Urinary bladder (tissue), 4 donors: ENCODE results near the gene SYTL4. TPM values are rescaled to one million over a fixed set of nuclear protein-coding genes. Genes with fewer than 3 reads are reported as not detected.

ENCODE experiments used
- DNase-seq: peaks from one replicate; pipeline ENCODE4 v3.0.0-alpha.2; 2015; ENCODE audit errors: extremely low spot score
- H3K27ac ChIP-seq: one replicate; pipeline ENCODE4 v1.5.1; 2013; ENCODE audit warnings: low read depth, mild to moderate bottlenecking, moderate library complexity
- H3K36me3 ChIP-seq: one replicate; pipeline ENCODE4 v1.6.1; 2013; ENCODE audit warnings: mild to moderate bottlenecking, moderate library complexity; ENCODE audit not compliant: insufficient read depth
- H3K4me1 ChIP-seq: one replicate; pipeline ENCODE4 v1.6.1; 2013; ENCODE audit warnings: mild to moderate bottlenecking, moderate library complexity; ENCODE audit not compliant: insufficient read depth
- H3K4me3 ChIP-seq: one replicate; pipeline ENCODE4 v1.5.1; 2013; ENCODE audit warnings: low read depth, low read length
- WGBS: extraction: QIAGEN DNeasy Blood & Tissue Kit; methylation state at CpG from one replicate; pipeline ENCODE4 v1.1.7; 2013; 5-methylcytosine and 5-hydroxymethylcytosine counted together
- polyA plus RNA-seq: library from polyadenylated mRNA; stranded (reverse); fragments of 200-250 nt; gene quantifications from one replicate; pipeline ENCODE4 v1.2.3, GENCODE V29; 2013
- total RNA-seq: library from RNA; depleted of rRNA; stranded (reverse); fragments of >200 nt; gene quantifications from one replicate; pipeline ENCODE4 v1.2.3, GENCODE V29; 2014
- donor health status: healthy with polysubstance abuse.
- donor health status: healthy.

SYTL4 gene
- total and polyA plus RNA-seq, 2 donors: 12.5 to 18.5 TPM

- no peak overlapping the region for H3K27ac ChIP-seq
- no peaks in the 10 kb centered on the region for H3K4me1 ChIP-seq
- H3K4me3 ChIP-seq: no peak overlapping the region
- DNase-seq: no peak
- 87% methylated on average over 3 of the region's 3 CpGs for WGBS
- no peaks in the 10 kb centered on the region for H3K36me3 ChIP-seq
These were observed 50.3 kb downstream of the SYTL4 start for GRCh38 chrX:100681599-100681998.

- DNase-seq: no peak
- Histone ChIP-seq H3K27ac (no peak overlapping the region), H3K4me3 (no peak overlapping the region), H3K4me1 (no peaks in the 10 kb centered on the region), H3K36me3 (no peaks in the 10 kb centered on the region)
- WGBS: 43% methylated on average over 2 of the region's 2 CpGs
These were observed 51.2 kb downstream of the SYTL4 start for GRCh38 chrX:100680756-100681155.

DNA sequence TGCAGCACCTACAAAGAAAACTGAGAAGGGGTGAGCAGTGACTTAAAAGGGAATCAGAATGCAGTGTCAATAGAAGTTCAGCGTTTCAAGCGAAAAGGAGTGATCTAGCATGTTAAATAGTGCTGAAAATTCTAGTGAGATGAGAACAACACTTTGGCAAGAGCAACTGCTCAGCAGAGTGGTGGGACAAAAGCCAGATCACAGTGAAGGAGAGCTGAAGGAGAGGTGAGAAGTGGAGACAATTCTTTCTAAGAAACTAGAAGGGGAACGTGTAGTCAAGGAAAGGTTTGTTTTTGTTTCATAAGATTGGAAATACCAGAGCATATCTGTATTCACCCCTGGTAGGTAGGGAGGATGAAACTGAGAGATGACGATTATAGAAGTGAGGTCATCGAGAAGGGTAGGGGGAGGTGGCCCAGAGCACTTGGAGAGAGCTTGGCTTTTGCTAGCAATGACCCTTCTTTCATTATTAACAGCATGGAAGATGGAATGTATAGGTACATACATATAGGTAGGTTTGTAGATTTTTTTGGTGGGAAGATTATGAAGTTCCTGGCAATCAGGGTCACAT lies 54.2 kb downstream of the SYTL4 start:
- 43% methylated on average over 5 of the region's 5 CpGs for WGBS
- no peak for DNase-seq
- Histone ChIP-seq H3K36me3 (no peaks in the 10 kb centered on the region), H3K4me1 (no peaks in the 10 kb centered on the region), H3K27ac (no peak overlapping the region), H3K4me3 (no peak overlapping the region)

- Histone ChIP-seq H3K4me3 (no peak overlapping the region), H3K4me1 (no peaks in the 10 kb centered on the region), H3K27ac (no peak overlapping the region), H3K36me3 (no peaks in the 10 kb centered on the region)
- WGBS: 45% methylated on average over 2 of the region's 2 CpGs
- DNase-seq: no peak
These were observed 57.2 kb downstream of the SYTL4 start for GRCh38 chrX:100674705-100675104.

- Histone ChIP-seq H3K27ac (no peak overlapping the region), H3K4me3 (no peak overlapping the region)
- 73% methylated on average over 3 of the region's 3 CpGs for WGBS
These were observed 58.4 kb downstream of the SYTL4 start for GRCh38 chrX:100673397-100673953.

DNA sequence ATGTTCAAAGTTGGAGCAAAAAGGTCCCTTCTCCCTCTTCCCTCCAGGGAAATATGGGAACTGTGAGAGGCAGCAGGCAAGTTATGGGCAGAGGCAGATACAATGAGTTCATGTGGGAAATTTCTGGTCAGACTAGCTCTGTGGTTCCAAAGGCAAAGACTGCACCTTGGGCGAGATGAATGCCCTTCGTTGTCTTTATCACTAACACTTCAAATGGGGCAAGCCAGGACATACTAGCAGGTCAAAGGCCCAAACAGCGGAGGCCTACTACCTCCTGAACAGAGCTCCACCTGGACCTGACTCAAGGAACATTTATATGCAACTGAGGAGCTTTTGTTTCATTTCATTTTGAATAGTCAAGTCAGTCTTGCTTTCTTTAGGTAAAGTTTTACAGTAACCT lies 59.0 kb downstream of the SYTL4 start:
- WGBS: 89% methylated on average over 3 of the region's 3 CpGs
- H3K36me3 ChIP-seq: no peaks in the 10 kb centered on the region
- no peak for DNase-seq
- H3K4me1 ChIP-seq: no peaks in the 10 kb centered on the region
- no peak overlapping the region for H3K27ac ChIP-seq
- H3K4me3 ChIP-seq: no peak overlapping the region

More at GRCh38 chrX:100673397-100673953, 58.4 kb downstream of the SYTL4 start:
- no peak for DNase-seq
- Histone ChIP-seq H3K4me1 (no peaks in the 10 kb centered on the region), H3K36me3 (no peaks in the 10 kb centered on the region)

DNA sequence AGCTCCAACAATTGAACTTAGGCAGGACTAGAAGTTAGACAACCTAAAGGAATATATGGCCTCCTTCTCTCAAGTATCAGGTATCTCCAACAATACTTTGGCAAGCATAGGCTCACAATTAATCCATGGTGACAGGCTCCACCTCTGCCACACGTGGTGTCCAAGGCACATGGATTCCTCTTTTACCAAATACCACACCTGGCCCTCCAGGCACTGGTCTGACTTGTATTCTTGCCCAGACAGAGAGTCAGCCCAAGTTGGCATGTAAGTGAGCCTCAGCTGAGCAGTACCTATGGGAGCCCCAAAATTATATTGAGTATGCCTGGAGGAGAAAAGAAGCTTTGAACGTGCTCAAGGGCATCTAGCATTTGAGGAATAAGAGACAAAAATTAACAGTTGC lies 68.3 kb downstream of the SYTL4 start:
- H3K4me3 ChIP-seq: no peak overlapping the region
- no peaks in the 10 kb centered on the region for H3K4me1 ChIP-seq
- 69% methylated on average over 2 of the region's 2 CpGs for WGBS
- DNase-seq: no peak
- H3K36me3 ChIP-seq: no peaks in the 10 kb centered on the region
- H3K27ac ChIP-seq: no peak overlapping the region

DNA sequence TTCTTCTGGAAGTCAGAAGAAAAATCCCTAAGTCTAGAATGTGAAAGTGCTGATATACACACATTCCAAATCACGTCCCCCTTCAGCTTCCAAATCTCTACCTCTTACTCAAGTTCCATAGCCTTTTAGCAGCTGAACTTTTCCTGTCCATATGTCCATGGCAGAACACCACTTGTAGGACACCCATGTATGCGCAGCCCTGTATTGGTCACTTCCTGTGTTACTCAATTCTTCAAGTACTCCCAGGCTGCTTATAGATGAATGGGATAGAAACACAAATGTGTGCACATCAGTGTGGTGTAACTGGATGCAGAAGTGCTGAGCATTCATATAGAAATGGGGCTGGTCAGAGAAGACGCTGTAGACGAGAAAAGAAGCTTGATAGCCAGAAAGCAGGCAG lies 69.1 kb downstream of the SYTL4 start:
- no peak for DNase-seq
- H3K4me1 ChIP-seq: no peaks in the 10 kb centered on the region
- H3K36me3 ChIP-seq: no peaks in the 10 kb centered on the region
- WGBS: 89% methylated on average over 4 of the region's 4 CpGs
- no peak overlapping the region for H3K27ac ChIP-seq
- no peak overlapping the region for H3K4me3 ChIP-seq

DNA sequence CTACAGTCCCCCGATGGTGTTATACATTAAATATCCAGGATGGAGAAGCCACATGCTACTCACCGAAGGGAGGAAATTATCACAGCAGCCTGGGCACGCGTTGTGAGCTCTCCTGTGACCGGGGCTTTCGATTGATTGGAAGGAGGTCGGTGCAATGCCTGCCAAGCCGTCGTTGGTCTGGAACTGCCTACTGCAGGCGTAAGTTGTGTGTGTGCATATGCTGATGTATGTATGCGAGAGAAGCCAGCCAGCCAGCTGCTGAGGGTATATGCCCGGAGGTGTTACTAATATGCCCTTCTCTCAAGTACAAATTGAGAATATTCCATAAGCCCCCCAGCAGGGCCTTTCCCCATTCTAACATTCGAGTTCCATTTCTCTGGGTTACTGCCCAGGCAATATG lies 69.8 kb downstream of the SYTL4 start:
- Histone ChIP-seq H3K36me3 (no peaks in the 10 kb centered on the region), H3K4me1 (no peaks in the 10 kb centered on the region), H3K4me3 (no peak overlapping the region), H3K27ac (no peak overlapping the region)
- DNase-seq: no peak
- 95% methylated on average over 13 of the region's 13 CpGs for WGBS

DNA sequence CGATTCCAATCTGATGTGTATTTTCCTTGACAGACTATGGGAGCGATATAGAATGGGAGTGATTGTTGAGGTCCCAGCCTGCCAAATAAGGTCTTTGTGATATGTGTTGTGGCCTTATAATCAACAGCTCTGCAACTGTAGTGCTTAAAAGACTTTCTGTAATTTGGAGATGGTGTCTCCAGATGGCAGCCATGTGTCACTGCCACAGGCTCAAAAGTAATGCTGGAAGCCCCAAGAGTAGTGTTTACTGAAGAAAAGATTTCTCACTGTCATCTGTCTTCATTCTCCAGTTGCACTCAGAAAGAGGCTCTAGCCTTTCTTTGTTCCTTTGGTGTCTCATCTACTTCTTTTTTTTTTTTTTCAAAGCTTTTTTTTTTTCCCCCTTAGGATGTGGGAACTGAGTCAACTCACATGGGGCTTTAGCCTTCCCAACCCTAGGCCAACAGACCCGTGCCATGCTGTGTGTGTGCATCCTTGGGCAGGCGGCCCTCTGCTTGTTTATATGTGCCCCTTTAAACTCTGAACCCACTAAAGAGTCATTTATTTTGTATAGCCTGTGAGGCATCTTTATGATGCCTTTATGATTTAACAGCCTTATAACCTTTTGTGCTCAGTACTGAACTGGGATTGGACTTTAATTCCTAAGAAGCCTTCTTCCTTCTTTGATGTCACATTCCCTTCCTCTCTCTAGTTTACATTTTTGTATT lies 72.3 kb downstream of the SYTL4 start:
- Histone ChIP-seq H3K4me1 (no peaks in the 10 kb centered on the region), H3K36me3 (no peaks in the 10 kb centered on the region), H3K4me3 (no peak overlapping the region), H3K27ac (no peak overlapping the region)
- WGBS: 60% methylated on average over 4 of the region's 4 CpGs
- DNase-seq: no peak

DNA sequence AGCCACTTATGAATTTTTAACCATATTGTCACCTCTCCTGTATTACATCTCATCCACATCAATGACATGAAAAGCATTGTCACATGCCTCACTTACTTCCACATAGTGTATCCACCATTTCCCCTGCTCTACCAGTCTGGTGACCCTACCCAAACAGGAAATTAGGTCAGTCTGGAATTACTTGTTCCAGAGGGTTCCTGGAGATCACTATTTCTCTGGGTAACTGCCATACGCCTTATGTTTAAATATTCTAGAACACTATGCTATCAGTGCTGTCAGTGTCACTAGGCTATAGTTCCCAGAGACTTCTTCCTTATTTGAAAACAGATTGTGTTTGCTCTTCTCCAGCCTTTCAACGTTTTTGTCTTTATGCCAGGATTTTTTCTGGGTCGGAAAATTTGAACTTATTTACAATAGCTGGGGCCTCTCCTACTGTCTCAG lies 73.0 kb downstream of the SYTL4 start:
- H3K4me1 ChIP-seq: no peaks in the 10 kb centered on the region
- H3K27ac ChIP-seq: no peak overlapping the region
- WGBS: 24% methylated on average over 3 of the region's 3 CpGs
- H3K36me3 ChIP-seq: no peaks in the 10 kb centered on the region
- H3K4me3 ChIP-seq: no peak overlapping the region
- DNase-seq: no peak

DNA sequence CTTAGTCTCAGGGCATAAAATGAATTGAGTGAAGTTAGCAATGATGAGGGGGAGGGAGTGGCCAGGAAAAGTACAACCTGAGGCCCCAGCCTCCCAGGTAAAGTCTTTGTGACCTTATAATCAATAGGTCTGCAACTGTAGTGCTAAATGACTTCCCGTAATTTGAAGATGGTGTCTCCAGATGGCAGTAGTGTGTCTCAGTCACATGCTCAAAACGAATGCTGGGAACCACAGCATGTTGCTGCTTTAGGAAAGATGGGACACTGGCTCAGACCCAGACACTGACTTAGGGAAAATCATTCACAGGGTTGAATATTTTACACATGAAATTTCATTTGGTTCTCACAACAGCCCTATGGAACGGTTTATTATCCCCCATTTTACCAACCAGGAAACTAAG lies 77.7 kb downstream of the SYTL4 start:
- no peaks in the 10 kb centered on the region for H3K4me1 ChIP-seq
- WGBS: 42% methylated on average over 3 of the region's 3 CpGs
- DNase-seq: no peak
- no peak overlapping the region for H3K27ac ChIP-seq
- no peak overlapping the region for H3K4me3 ChIP-seq
- H3K36me3 ChIP-seq: no peaks in the 10 kb centered on the region

- Histone ChIP-seq H3K27ac (no peak overlapping the region), H3K4me3 (no peak overlapping the region), H3K36me3 (no peaks in the 10 kb centered on the region), H3K4me1 (no peaks in the 10 kb centered on the region)
- DNase-seq: no peak
- 85% methylated on average over 2 of the region's 2 CpGs for WGBS
These were observed 79.7 kb downstream of the SYTL4 start for GRCh38 chrX:100652266-100652665.

- no peaks in the 10 kb centered on the region for H3K4me1 ChIP-seq
- no peak for DNase-seq
- 96% methylated on average over 1 of the region's 1 CpG for WGBS
- H3K4me3 ChIP-seq: no peak overlapping the region
- H3K27ac ChIP-seq: no peak overlapping the region
- no peaks in the 10 kb centered on the region for H3K36me3 ChIP-seq
These were observed 81.1 kb downstream of the SYTL4 start for GRCh38 chrX:100650841-100651240.
